NT2/D1 (cell line): ENCODE results near the gene CCR5.
"Not testable (repeated sequence)": the region's sequence is repeated elsewhere in the genome, so short reads cannot be mapped to it uniquely, and the experiment has no call there.

Source experiments
- DNase-seq: peaks from one replicate; pipeline ENCODE4 v3.0.0-alpha.2; 2011; ENCODE audit warnings: low read depth, low spot score
- H3K27me3 ChIP-seq: 2 replicates; pipeline ENCODE4 v1.6.0; 2011; ENCODE audit warnings: mild to moderate bottlenecking; ENCODE audit not compliant: insufficient read length, insufficient read depth
- H3K36me3 ChIP-seq: 2 replicates; pipeline ENCODE4 v1.6.1; 2011; ENCODE audit warnings: mild to moderate bottlenecking, low read length, mixed read lengths; ENCODE audit not compliant: insufficient read depth, insufficient read length
- H3K4me1 ChIP-seq: 2 replicates; pipeline ENCODE4 v1.5.1; 2011; ENCODE audit not compliant: insufficient read depth, insufficient read length
- H3K4me3 ChIP-seq: 2 replicates; pipeline ENCODE4 v1.5.1; 2011; ENCODE audit warnings: low read depth; ENCODE audit not compliant: insufficient read length
- H3K9ac ChIP-seq: 2 replicates; pipeline ENCODE4 v1.6.0; 2011; ENCODE audit warnings: low read depth; ENCODE audit not compliant: insufficient read length
- H3K9me3 ChIP-seq: 2 replicates; pipeline ENCODE4 v1.5.1; 2011; ENCODE audit warnings: mild to moderate bottlenecking, low read length; ENCODE audit not compliant: insufficient read depth
- SUZ12 ChIP-seq: IDR thresholded peaks from 2 replicates; pipeline ENCODE4 v1.6.1; 2011; ENCODE audit not compliant: insufficient read length, insufficient read depth; ENCODE audit errors: extremely low read depth
- YY1 ChIP-seq: IDR thresholded peaks from 2 replicates; pipeline ENCODE4 v1.6.1; 2011; ENCODE audit not compliant: insufficient read length, insufficient read depth
- ZNF274 ChIP-seq: IDR thresholded peaks from 2 replicates; pipeline ENCODE4 v1.6.1; 2011; ENCODE audit warnings: mild to moderate bottlenecking, low read depth, low read length

CCR5 gene

GRCh38 chr3:46370839-46371518, at the start of gene CCR5:
TSS of gene CCR5 (plus strand) at chr3:46370946. CDS start at chr3:46372903, 1,957 bp downstream.
- no peaks in the 10 kb centered on the region for H3K9me3 ChIP-seq
- H3K36me3 ChIP-seq = no peaks in the 10 kb centered on the region
- H3K4me3 ChIP-seq = no peak within 1 kb of the TSS
- no peak for TF ChIP-seq YY1
- no peak for TF ChIP-seq SUZ12
- no peak for TF ChIP-seq ZNF274
- no peaks in the 10 kb centered on the region for H3K4me1 ChIP-seq
- no peak within 1 kb of the TSS for H3K9ac ChIP-seq
- no peaks in the 10 kb centered on the region for H3K27me3 ChIP-seq
- DNase-seq = no peak

- Histone ChIP-seq H3K4me3 (no peak overlapping the region), H3K36me3 (no peaks in the 10 kb centered on the region), H3K27me3 (no peaks in the 10 kb centered on the region), H3K9ac (no peak overlapping the region), H3K9me3 (peaks cover 8% of the 10 kb centered on the region; the same call in 1 of the 2 replicates), H3K4me1 (no peaks in the 10 kb centered on the region)
- no peak for TF ChIP-seq SUZ12
- no peak for TF ChIP-seq ZNF274
- TF ChIP-seq YY1 = no peak
- no peak for DNase-seq
These were observed 49.2 kb upstream of the CCR5 start for GRCh38 chr3:46321461-46322104.

- DNase-seq = no peak
- H3K4me3 ChIP-seq = no peak overlapping the region
- H3K36me3 ChIP-seq = no peaks in the 10 kb centered on the region
- TF ChIP-seq SUZ12 (no peak), YY1 (no peak), ZNF274 (no peak)
- no peak overlapping the region for H3K9ac ChIP-seq
- no peaks in the 10 kb centered on the region for H3K27me3 ChIP-seq
- peaks cover 16% of the 10 kb centered on the region; the same call in 1 of the 2 replicates for H3K9me3 ChIP-seq
- no peaks in the 10 kb centered on the region for H3K4me1 ChIP-seq
These were observed 46.7 kb upstream of the CCR5 start for GRCh38 chr3:46324036-46324435.

- no peak for DNase-seq
- Histone ChIP-seq H3K9ac (no peak overlapping the region), H3K4me3 (no peak overlapping the region), H3K4me1 (no peaks in the 10 kb centered on the region), H3K27me3 (no peaks in the 10 kb centered on the region), H3K9me3 (peaks cover 16% of the 10 kb centered on the region; the same call in 1 of the 2 replicates), H3K36me3 (no peaks in the 10 kb centered on the region)
- TF ChIP-seq YY1 = no peak
- TF ChIP-seq ZNF274 = no peak
- TF ChIP-seq SUZ12 = no peak
These were observed 45.0 kb upstream of the CCR5 start for GRCh38 chr3:46325645-46326300.

GRCh38 chr3:46330676-46331075, 40.1 kb upstream of the CCR5 start:
- not testable (repeated sequence) for DNase-seq, H3K36me3 ChIP-seq, H3K4me3 ChIP-seq, H3K9ac ChIP-seq, H3K4me1 ChIP-seq, H3K27me3 ChIP-seq
- peaks cover 29% of the 10 kb centered on the region; the same call in 1 of the 2 replicates for H3K9me3 ChIP-seq

GRCh38 chr3:46334741-46335478, 35.8 kb upstream of the CCR5 start:
- no peak overlapping the region for H3K9ac ChIP-seq
- H3K36me3 ChIP-seq = no peaks in the 10 kb centered on the region
- no peak overlapping the region for H3K4me3 ChIP-seq
- no peak for DNase-seq
- H3K9me3 ChIP-seq = peaks cover 31% of the 10 kb centered on the region
- no peaks in the 10 kb centered on the region for H3K27me3 ChIP-seq
- H3K4me1 ChIP-seq = no peaks in the 10 kb centered on the region
- TF ChIP-seq YY1 = no peak
- no peak for TF ChIP-seq SUZ12
- no peak for TF ChIP-seq ZNF274

GRCh38 chr3:46335541-46335940, 35.2 kb upstream of the CCR5 start:
- TF ChIP-seq ZNF274 = no peak
- no peak for TF ChIP-seq YY1
- no peak for TF ChIP-seq SUZ12
- Histone ChIP-seq H3K9me3 (peaks cover 35% of the 10 kb centered on the region), H3K4me1 (no peaks in the 10 kb centered on the region), H3K36me3 (no peaks in the 10 kb centered on the region), H3K4me3 (no peak overlapping the region), H3K9ac (no peak overlapping the region), H3K27me3 (no peaks in the 10 kb centered on the region)
- no peak for DNase-seq
